ENCODE results near the gene PRTFDC1.
"Not testable (repeated sequence)": the region's sequence is repeated elsewhere in the genome, so short reads cannot be mapped to it uniquely, and the experiment has no call there.

PRTFDC1 gene

DNA sequence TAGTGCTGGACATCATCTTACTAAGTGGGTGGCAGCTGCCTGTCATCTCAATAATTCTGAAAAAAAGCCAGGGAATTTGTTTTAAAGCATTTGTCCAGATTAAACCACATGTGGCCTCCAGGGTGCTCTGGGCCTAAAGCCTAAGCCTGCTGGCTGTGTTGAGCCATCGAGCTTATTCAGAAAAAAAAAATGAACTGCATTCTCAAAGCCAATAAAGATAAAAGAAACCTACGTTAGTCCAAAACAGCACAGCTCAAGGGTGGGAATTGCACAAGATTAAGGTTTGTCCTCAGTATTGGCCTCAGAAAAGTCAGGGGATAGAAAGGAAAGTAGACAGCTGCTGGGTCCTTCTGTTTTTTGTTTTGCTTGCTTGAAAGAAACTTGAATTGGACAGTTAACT is 22.6 kb upstream of the PRTFDC1 start:
- no peak for TF ChIP-seq CTCF (IDR thresholded peaks at IDR 0.05; ENCODE audit: low read depth, low read length)

DNA sequence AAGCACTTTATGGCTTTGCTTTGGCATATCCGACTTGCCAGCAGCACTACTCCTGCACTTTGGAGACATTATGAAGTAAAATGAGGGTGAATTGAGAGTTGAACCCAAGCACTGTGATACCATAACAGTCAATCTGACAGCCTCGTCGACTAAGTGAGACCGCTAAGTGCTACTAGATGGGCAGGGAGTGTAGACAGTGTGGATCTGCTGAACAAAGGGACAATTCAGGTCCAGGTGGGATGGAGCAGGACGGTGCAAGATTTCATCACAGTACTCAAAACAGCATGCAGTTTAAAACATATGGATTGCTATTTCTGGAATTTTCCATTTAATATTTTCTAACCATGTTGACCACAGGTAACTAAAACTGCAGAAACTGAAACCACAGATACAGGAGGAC is 20.8 kb upstream of the PRTFDC1 start:
- no peak overlapping the region for H3K4me3 ChIP-seq (ENCODE audit: low read depth, low read length)
- no peak for TF ChIP-seq CTCF (IDR thresholded peaks at IDR 0.05; ENCODE audit: low read depth, low read length)

More for the DNA sequence above, 22.6 kb upstream of the PRTFDC1 start:
- H3K4me3 ChIP-seq (ENCODE audit: low read depth, low read length): no peak overlapping the region

GRCh38 chr10:24971374-24971773 is 19.0 kb upstream of the PRTFDC1 start:
- TF ChIP-seq CTCF (IDR thresholded peaks at IDR 0.05; ENCODE audit: low read depth, low read length): no peak
- H3K4me3 ChIP-seq (ENCODE audit: low read depth, low read length): no peak overlapping the region

GRCh38 chr10:24969841-24970281 is 17.5 kb upstream of the PRTFDC1 start:
- H3K4me3 ChIP-seq (ENCODE audit: low read depth, low read length): no peak overlapping the region
- TF ChIP-seq CTCF (IDR thresholded peaks at IDR 0.05; ENCODE audit: low read depth, low read length): no peak

DNA sequence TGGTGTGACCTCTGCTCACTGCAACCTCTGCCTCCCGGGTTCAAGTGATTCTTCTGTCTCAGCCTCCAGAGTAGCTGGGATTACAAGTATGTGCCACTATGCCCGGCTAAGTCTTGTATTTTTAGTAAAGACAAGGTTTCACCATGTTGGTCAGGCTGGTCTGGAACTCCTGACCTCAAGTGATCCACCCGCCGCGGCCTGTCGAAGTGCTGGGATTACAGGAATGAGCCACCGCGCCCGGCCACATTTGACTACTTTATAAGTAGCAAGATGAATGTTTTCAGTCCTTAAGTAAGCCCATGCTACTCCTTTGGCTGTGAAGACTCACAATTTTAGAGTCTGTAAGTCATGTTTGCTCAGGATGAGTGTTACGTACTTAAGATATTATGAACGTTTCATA is 16.5 kb upstream of the PRTFDC1 start:
- not testable (repeated sequence) for H3K4me3 ChIP-seq (ENCODE audit: low read depth, low read length)

- no peak overlapping the region for H3K4me3 ChIP-seq (ENCODE audit: low read depth, low read length)
- no peak for TF ChIP-seq CTCF (IDR thresholded peaks at IDR 0.05; ENCODE audit: low read depth, low read length)
These were observed 15.9 kb upstream of the PRTFDC1 start for GRCh38 chr10:24968349-24968748.

- no peak overlapping the region for H3K4me3 ChIP-seq (ENCODE audit: low read depth, low read length)
These were observed 14.6 kb upstream of the PRTFDC1 start for GRCh38 chr10:24966962-24967481.

More at GRCh38 chr10:24966962-24967481, 14.6 kb upstream of the PRTFDC1 start:
- no peak for TF ChIP-seq CTCF (IDR thresholded peaks at IDR 0.05; ENCODE audit: low read depth, low read length)

All from WI38 (cell line).